HepG2 (cell line): ENCODE data around the gene IMPDH1. TPM values are rescaled to one million over a fixed set of nuclear protein-coding genes. Genes with fewer than 3 reads are reported as not detected.

ENCODE experiments used
- CCDC6 ChIP-seq: sonication (generic); formaldehyde crosslinking; IDR thresholded peaks from 2 replicates; pipeline ENCODE4 v1.8.1; 2022; ENCODE audit warnings: mild to moderate bottlenecking, missing genetic modification reagents, moderate library complexity
- FOXA1 ChIP-seq, 2 experiments: fragments of 450-650 bp in 1 of 2; sonication (generic) in 1 of 2; formaldehyde crosslinking in 1 of 2; IDR thresholded peaks; 2 replicates each; pipeline versions ENCODE4 v1.4.0 to v1.6.1; 2016 to 2020; ENCODE audit warnings: missing genetic modification reagents in 1 of 2
- GTF2F1 ChIP-seq: fragments of 150-350 bp; IDR thresholded peaks from 2 replicates; pipeline ENCODE4 v1.6.1; 2014; ENCODE audit warnings: low read length
- ISL2 ChIP-seq: sonication (generic); formaldehyde crosslinking; IDR thresholded peaks from 2 replicates; pipeline ENCODE4 v1.5.0; 2020; ENCODE audit warnings: missing genetic modification reagents
- MAFF ChIP-seq: IDR thresholded peaks from 2 replicates; pipeline ENCODE4 v1.6.1; 2011; ENCODE audit warnings: low read depth, low read length, improper control_type of control experiment
- NFE2L1 ChIP-seq: sonication (generic); formaldehyde crosslinking; IDR thresholded peaks from 2 replicates; pipeline ENCODE4 v1.4.0; 2020; ENCODE audit warnings: missing genetic modification reagents, mild to moderate bottlenecking, borderline replicate concordance
- PHF8 ChIP-seq: sonication (generic); formaldehyde crosslinking; IDR thresholded peaks from 2 replicates; pipeline ENCODE4 v1.5.0; 2020; ENCODE audit warnings: missing genetic modification reagents
- RAD51 ChIP-seq: fragments of 450-650 bp; IDR thresholded peaks from 2 replicates; pipeline ENCODE4 v1.6.1; 2016; ENCODE audit warnings: borderline replicate concordance
- SMYD3 ChIP-seq: sonication (generic); formaldehyde crosslinking; IDR thresholded peaks from 2 replicates; pipeline ENCODE4 v1.8.1; 2023; ENCODE audit warnings: mild to moderate bottlenecking, missing genetic modification reagents
- TARDBP ChIP-seq: sonication (generic); formaldehyde crosslinking; IDR thresholded peaks from 2 replicates; pipeline ENCODE4 v1.8.0; 2022; ENCODE audit warnings: mild to moderate bottlenecking, missing genetic modification reagents
- ZNF331 ChIP-seq: sonication (generic); formaldehyde crosslinking; IDR thresholded peaks from 2 replicates; pipeline ENCODE4 v1.4.0; 2020; ENCODE audit warnings: missing genetic modification reagents
- ZNF550 ChIP-seq: sonication (generic); formaldehyde crosslinking; IDR thresholded peaks from 2 replicates; pipeline ENCODE4 v1.4.0; 2020; ENCODE audit warnings: mild to moderate bottlenecking, missing genetic modification reagents, borderline replicate concordance
- ZNF564 ChIP-seq: sonication (generic); formaldehyde crosslinking; IDR thresholded peaks from 2 replicates; pipeline ENCODE4 v1.8.1; 2023; ENCODE audit warnings: mild to moderate bottlenecking, missing genetic modification reagents
- ZNF570 ChIP-seq: sonication (generic); formaldehyde crosslinking; IDR thresholded peaks from 2 replicates; pipeline ENCODE4 v1.4.0; 2020; ENCODE audit warnings: mild to moderate bottlenecking, missing genetic modification reagents, borderline replicate concordance
- ZNF747 ChIP-seq: sonication (generic); formaldehyde crosslinking; IDR thresholded peaks from 2 replicates; pipeline ENCODE4 v1.8.1; 2023; ENCODE audit warnings: missing genetic modification reagents, mild to moderate bottlenecking, borderline replicate concordance
- ZNF75D ChIP-seq: sonication (generic); formaldehyde crosslinking; IDR thresholded peaks from 2 replicates; pipeline ENCODE4 v1.8.1; 2023; ENCODE audit warnings: missing genetic modification reagents, mild to moderate bottlenecking, borderline replicate concordance
- ZSCAN25 ChIP-seq: sonication (generic); formaldehyde crosslinking; IDR thresholded peaks from 2 replicates; pipeline ENCODE4 v1.8.0; 2022; ENCODE audit warnings: mild to moderate bottlenecking, missing genetic modification reagents
- polyA plus RNA-seq, 8 experiments: library from polyadenylated mRNA; depleted of rRNA in 3 of 8; stranded (reverse) in 7 of 8; unstranded in 1 of 8; fragments of >200 nt; fragmentation: Illumina TruSeq in 4 of 8; extraction: Trizol in 4 of 8; gene quantifications; 2 replicates each; pipeline versions ENCODE4 v1.2.1 to v1.2.3, GENCODE V29; 2011 to 2016; ENCODE audit warnings: low read depth in 4 of 8, missing spikeins in 1 of 8, mixed read lengths in 1 of 8; ENCODE audit not compliant: insufficient read depth in 1 of 8
- total RNA-seq, 5 experiments: library from RNA; depleted of rRNA; stranded (reverse); fragments of >200 nt; fragmentation: Illumina TruSeq; extraction: Trizol; gene quantifications; 2 replicates each; pipeline ENCODE4 v1.2.3, GENCODE V29; 2016; ENCODE audit warnings: low read depth in 1 of 5
- TF ChIP-seq, protein P1 (sequence below): sonication (generic); formaldehyde crosslinking; IDR thresholded peaks from 2 replicates; pipeline ENCODE4 v1.8.1; 2023; ENCODE audit warnings: mild to moderate bottlenecking, moderate library complexity, missing genetic modification reagents
- TF ChIP-seq, protein P2 (sequence below): sonication (generic); formaldehyde crosslinking; IDR thresholded peaks from 2 replicates; pipeline ENCODE4 v1.4.0; 2020; ENCODE audit warnings: missing genetic modification reagents
- TF ChIP-seq, protein P3 (sequence below): IDR thresholded peaks from 2 replicates; pipeline ENCODE4 v1.6.1; 2016; ENCODE audit warnings: missing compliant biosample characterization, missing genetic modification reagents, borderline replicate concordance
- TF ChIP-seq, protein P4 (sequence below): sonication (generic); formaldehyde crosslinking; IDR thresholded peaks from 2 replicates; pipeline ENCODE4 v1.5.0; 2020; ENCODE audit warnings: mild to moderate bottlenecking, missing genetic modification reagents

The IMPDH1 gene
- total and polyA plus RNA-seq, 2 of the 13 experiments (the other 11 are each of a cell fraction or from before 2014, with no cell fraction given) = 22.8 to 34.0 TPM

DNA sequence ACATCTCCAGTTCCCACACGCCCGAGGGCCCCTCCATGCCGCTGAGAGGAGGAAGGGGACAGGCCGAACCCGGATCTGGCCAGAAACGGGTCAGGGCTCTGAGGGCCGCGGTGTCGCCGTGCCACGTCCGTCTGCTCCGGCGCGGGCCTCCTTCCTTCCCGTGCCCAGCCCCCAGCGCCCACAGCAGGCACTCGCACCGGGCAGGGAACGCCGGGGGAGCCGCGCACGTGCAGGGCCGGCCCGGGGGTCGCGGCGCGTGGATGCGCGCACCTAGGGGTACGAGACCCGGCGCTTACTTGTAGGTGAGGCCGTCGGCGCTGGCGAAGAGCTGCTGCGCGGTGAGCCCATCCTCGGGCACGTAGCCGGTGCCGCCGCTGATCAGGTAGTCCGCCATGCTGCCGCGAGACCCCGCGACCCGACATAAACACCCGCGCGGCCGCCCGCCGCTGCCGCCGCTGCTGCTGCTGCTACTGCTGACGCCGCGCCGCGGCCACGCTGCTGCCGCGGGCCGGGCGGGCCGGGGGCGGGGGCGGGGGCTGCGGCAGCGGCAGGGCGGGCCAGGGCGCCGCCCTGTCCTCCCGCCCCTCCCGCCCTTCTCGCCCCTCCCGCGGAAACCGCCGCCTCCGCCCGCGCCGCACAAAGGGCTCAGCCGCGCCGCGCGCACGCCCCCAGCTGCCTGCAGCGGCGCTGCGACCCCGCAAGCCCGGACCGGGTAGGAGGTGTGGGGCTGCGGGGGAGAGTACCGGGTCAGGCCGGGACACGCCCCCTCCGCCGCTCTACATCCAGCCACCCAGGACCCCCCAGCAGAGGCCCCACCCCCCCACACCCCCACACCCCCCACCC lies 4.1 kb downstream of the IMPDH1 start (continued):
- TF ChIP-seq, protein P1, sequence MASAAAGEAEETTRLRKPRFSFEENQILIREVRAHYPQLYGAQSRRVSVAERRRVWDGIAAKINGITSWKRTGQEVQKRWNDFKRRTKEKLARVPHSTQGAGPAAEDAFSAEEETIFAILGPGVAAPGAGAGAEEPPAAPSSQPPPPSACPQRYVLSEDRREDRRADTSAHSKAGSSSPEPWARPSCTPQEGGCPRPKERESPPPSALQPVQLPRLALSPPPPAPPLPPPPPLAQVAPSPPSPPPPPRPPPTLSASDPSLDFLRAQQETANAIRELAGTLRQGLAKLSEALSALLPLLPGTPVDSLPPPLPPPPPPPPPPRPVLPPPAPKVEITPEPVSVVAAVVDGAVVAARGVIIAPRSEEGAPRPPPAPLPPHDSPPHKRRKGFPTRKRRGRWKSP (CRISPR knock-in tag) = no peak
- no peak for TF ChIP-seq ZSCAN25 (CRISPR knock-in tag)
- TF ChIP-seq, protein P2, sequence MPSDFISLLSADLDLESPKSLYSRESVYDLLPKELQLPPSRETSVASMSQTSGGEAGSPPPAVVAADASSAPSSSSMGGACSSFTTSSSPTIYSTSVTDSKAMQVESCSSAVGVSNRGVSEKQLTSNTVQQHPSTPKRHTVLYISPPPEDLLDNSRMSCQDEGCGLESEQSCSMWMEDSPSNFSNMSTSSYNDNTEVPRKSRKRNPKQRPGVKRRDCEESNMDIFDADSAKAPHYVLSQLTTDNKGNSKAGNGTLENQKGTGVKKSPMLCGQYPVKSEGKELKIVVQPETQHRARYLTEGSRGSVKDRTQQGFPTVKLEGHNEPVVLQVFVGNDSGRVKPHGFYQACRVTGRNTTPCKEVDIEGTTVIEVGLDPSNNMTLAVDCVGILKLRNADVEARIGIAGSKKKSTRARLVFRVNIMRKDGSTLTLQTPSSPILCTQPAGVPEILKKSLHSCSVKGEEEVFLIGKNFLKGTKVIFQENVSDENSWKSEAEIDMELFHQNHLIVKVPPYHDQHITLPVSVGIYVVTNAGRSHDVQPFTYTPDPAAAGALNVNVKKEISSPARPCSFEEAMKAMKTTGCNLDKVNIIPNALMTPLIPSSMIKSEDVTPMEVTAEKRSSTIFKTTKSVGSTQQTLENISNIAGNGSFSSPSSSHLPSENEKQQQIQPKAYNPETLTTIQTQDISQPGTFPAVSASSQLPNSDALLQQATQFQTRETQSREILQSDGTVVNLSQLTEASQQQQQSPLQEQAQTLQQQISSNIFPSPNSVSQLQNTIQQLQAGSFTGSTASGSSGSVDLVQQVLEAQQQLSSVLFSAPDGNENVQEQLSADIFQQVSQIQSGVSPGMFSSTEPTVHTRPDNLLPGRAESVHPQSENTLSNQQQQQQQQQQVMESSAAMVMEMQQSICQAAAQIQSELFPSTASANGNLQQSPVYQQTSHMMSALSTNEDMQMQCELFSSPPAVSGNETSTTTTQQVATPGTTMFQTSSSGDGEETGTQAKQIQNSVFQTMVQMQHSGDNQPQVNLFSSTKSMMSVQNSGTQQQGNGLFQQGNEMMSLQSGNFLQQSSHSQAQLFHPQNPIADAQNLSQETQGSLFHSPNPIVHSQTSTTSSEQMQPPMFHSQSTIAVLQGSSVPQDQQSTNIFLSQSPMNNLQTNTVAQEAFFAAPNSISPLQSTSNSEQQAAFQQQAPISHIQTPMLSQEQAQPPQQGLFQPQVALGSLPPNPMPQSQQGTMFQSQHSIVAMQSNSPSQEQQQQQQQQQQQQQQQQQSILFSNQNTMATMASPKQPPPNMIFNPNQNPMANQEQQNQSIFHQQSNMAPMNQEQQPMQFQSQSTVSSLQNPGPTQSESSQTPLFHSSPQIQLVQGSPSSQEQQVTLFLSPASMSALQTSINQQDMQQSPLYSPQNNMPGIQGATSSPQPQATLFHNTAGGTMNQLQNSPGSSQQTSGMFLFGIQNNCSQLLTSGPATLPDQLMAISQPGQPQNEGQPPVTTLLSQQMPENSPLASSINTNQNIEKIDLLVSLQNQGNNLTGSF (CRISPR knock-in tag) = 0 out of 2 replicates have a peak, but pooled peaks have one; percentile 3
- no peak for TF ChIP-seq GTF2F1
- TF ChIP-seq ZNF550 = 0 out of 2 replicates have a peak, but pooled peaks have one; percentile 73
- TF ChIP-seq ZNF747 (CRISPR knock-in tag) = peak; percentile 35; the same call in 1 of the 2 replicates
- TF ChIP-seq FOXA1 (IDR thresholded peaks at IDR 0.05) = no peak
- TF ChIP-seq FOXA1 (CRISPR knock-in tag; IDR thresholded peaks at IDR 0.05) = no peak
- TF ChIP-seq, protein P3, sequence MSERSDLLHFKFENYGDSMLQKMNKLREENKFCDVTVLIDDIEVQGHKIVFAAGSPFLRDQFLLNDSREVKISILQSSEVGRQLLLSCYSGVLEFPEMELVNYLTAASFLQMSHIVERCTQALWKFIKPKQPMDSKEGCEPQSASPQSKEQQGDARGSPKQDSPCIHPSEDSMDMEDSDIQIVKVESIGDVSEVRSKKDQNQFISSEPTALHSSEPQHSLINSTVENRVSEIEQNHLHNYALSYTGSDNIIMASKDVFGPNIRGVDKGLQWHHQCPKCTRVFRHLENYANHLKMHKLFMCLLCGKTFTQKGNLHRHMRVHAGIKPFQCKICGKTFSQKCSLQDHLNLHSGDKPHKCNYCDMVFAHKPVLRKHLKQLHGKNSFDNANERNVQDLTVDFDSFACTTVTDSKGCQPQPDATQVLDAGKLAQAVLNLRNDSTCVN (CRISPR knock-in tag) = no peak
- TF ChIP-seq PHF8 (CRISPR knock-in tag) = peak; percentile 57; the same call in 1 of the 2 replicates
- TF ChIP-seq ZNF75D (CRISPR knock-in tag) = no peak
- TF ChIP-seq, protein P4, sequence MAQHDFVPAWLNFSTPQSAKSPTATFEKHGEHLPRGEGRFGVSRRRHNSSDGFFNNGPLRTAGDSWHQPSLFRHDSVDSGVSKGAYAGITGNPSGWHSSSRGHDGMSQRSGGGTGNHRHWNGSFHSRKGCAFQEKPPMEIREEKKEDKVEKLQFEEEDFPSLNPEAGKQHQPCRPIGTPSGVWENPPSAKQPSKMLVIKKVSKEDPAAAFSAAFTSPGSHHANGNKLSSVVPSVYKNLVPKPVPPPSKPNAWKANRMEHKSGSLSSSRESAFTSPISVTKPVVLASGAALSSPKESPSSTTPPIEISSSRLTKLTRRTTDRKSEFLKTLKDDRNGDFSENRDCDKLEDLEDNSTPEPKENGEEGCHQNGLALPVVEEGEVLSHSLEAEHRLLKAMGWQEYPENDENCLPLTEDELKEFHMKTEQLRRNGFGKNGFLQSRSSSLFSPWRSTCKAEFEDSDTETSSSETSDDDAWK (CRISPR knock-in tag) = no peak
- no peak for TF ChIP-seq ZNF570
- no peak for TF ChIP-seq CCDC6 (CRISPR knock-in tag)
- no peak for TF ChIP-seq ZNF331 (CRISPR knock-in tag)
- no peak for TF ChIP-seq ZNF564 (CRISPR knock-in tag)
- TF ChIP-seq RAD51 = no peak
- TF ChIP-seq MAFF = no peak
- no peak for TF ChIP-seq ISL2 (CRISPR knock-in tag)
- no peak for TF ChIP-seq TARDBP (CRISPR knock-in tag)
- no peak for TF ChIP-seq NFE2L1 (CRISPR knock-in tag)
- no peak for TF ChIP-seq SMYD3 (CRISPR knock-in tag)
